Psoas muscle (tissue), 8 donors: ENCODE results near the gene FAM200A. TPM values are rescaled to one million over a fixed set of nuclear protein-coding genes. Genes with fewer than 3 reads are reported as not detected.

Experiments
- ATAC-seq, 4 donors: fragments of 200-7000 bp; cut with Tn5 transposase; one replicate each; pipeline ENCODE4 v1.9.1; 2020; ENCODE audit warnings: moderate library complexity in 3 of 4, mild to moderate bottlenecking in 2 of 4
- DNase-seq, 2 donors: peaks; one replicate each; pipeline ENCODE4 v3.0.0-alpha.2; 2020
- H3K27ac ChIP-seq: fragments of 200-600 bp; one replicate; pipeline ENCODE4 v1.8.0; 2022
- H3K27me3 ChIP-seq, 3 donors: fragments of 200-600 bp in 1 of 3; one replicate each; pipeline versions ENCODE4 v1.6.1 to v1.8.0; 2013 to 2022; ENCODE audit warnings: low read length in 2 of 3, mild to moderate bottlenecking in 2 of 3, moderate library complexity in 1 of 3; ENCODE audit not compliant: insufficient read depth in 3 of 3
- H3K36me3 ChIP-seq, 2 donors: fragments of 200-600 bp in 1 of 2; one replicate each; pipeline versions ENCODE4 v1.6.1 to v1.8.0; 2013 to 2022; ENCODE audit warnings: low read depth in 1 of 2, mild to moderate bottlenecking in 1 of 2, moderate library complexity in 1 of 2; ENCODE audit not compliant: insufficient read depth in 1 of 2
- H3K4me1 ChIP-seq: fragments of 200-600 bp; one replicate; pipeline ENCODE4 v1.8.0; 2022
- H3K4me3 ChIP-seq: fragments of 200-600 bp; one replicate; pipeline ENCODE4 v1.8.0; 2022; ENCODE audit warnings: mild to moderate bottlenecking
- H3K9me3 ChIP-seq: fragments of 200-600 bp; one replicate; pipeline ENCODE4 v1.8.0; 2022
- CTCF ChIP-seq: fragments of 200-600 bp; IDR thresholded peaks from one replicate; pipeline ENCODE4 v1.8.0; 2022; ENCODE audit warnings: antibody characterized with exemption
- WGBS, 3 donors: extraction: QIAGEN DNeasy Blood & Tissue Kit; methylation state at CpG; one replicate each; pipeline versions ENCODE4 v1.1.6 to v1.1.7; 2013; 5-methylcytosine and 5-hydroxymethylcytosine counted together
- intact Hi-C, 2 donors: fragments of 100-400 bp; cut with DNase I; formaldehyde crosslinking; loops; one replicate each; pipeline versions ENCODE4 v1.11.0 to v1.14.2; 2022
- polyA plus RNA-seq, 3 donors: library from polyadenylated mRNA; stranded (reverse); fragments of 200-250 nt; gene quantifications; one replicate each; pipeline ENCODE4 v1.2.3, GENCODE V29; 2013
- total RNA-seq, 4 donors: library from RNA; stranded (reverse); fragmentation: NEBNext Ultra II Directional in 2 of 4; extraction: Animal tissue kit (Norgen Biotek cat#: 25700) in 2 of 4; gene quantifications; one replicate each; pipeline versions ENCODE4 v1.2.1 to v1.2.4, GENCODE V29; 2021 to 2023
- donor health status: healthy with polysubstance abuse.
- donor health status: DM: no; HTN: no; CAD: no; lungs with moderate emphysema.
- donor health status: Bipolar disorder and iron deficiency.
- donor health status: healthy.
- donor health status: DM: yes; HTN: yes; CAD: no.
- donor health status: DM: no; HTN: no; CAD: no.
- donor health status: DM: no; HTN: no; CAD: no.
- donor health status: DM: yes; HTN: yes; CAD: no.

FAM200A gene
- total and polyA plus RNA-seq, 7 donors = 2.9 to 12.4 (median 4.6) TPM

GRCh38 chr7:99560834-99561736 is 9.2 kb upstream of the FAM200A start:
- Histone ChIP-seq H3K4me1 (peaks cover 58% of the 10 kb centered on the region), H3K9me3 (no peaks in the 10 kb centered on the region), H3K36me3 (peaks cover 21 to 73% of the 10 kb centered on the region in 2 donors), H3K4me3 (peak overlapping the region; percentile 78), H3K27me3 (no peaks in the 10 kb centered on the region), H3K27ac (peak overlapping the region; percentile 95)
- intact Hi-C loops = no loop called here
- ATAC-seq (no peak), DNase-seq (no peak)
- TF ChIP-seq CTCF = no peak
- WGBS, 3 donors = 86 to 96% (median 89%) methylated on average over 7 of the region's 7 CpGs

- peaks cover 21 to 70% of the 10 kb centered on the region in 2 donors for H3K36me3 ChIP-seq
These were observed 7.4 kb upstream of the FAM200A start for GRCh38 chr7:99559175-99559915.

GRCh38 chr7:99558306-99559174 is 6.6 kb upstream of the FAM200A start, which contains the start of gene ZNF655:
ZNF655 (plus strand) TSS chr7:99558642; CDS start chr7:99560560, 1,918 bp downstream.
- Histone ChIP-seq H3K4me3 (peak within 1 kb of the TSS; percentile 78), H3K27me3 (no peaks in the 10 kb centered on the region), H3K9me3 (no peaks in the 10 kb centered on the region), H3K36me3 (peaks cover 16 to 70% of the 10 kb centered on the region in 2 donors), H3K4me1 (peaks cover 55% of the 10 kb centered on the region), H3K27ac (peak within 1 kb of the TSS; percentile 95)
- WGBS, 3 donors = 0% methylated on average over 65 to 73 of the region's 73 CpGs
- intact Hi-C loops = loop anchor here in 1 of 2 donors (2.0 kb wide), 1 partner anchor 54 kb away; the partner anchor contains the start of gene ZKSCAN5
- DNase-seq = peak; percentile 94 to 96
- peak; percentile 92 to 96 (median 95) for ATAC-seq
- TF ChIP-seq CTCF = no peak

More at GRCh38 chr7:99559175-99559915, 7.4 kb upstream of the FAM200A start:
- ATAC-seq (no peak), DNase-seq (no peak)
- Histone ChIP-seq H3K4me3 (peak overlapping the region; percentile 78), H3K27ac (peak overlapping the region; percentile 95), H3K27me3 (no peaks in the 10 kb centered on the region), H3K4me1 (peaks cover 60% of the 10 kb centered on the region), H3K9me3 (no peaks in the 10 kb centered on the region)
- intact Hi-C loops = loop anchor here in 1 of 2 donors (2.0 kb wide), 1 partner anchor 55 kb away; the partner anchor contains the start of gene ZKSCAN5
- no peak for TF ChIP-seq CTCF
- 18 to 22% (median 20%) methylated on average over 31 of the region's 31 CpGs for WGBS, 3 donors

- DNase-seq = no peak
- Histone ChIP-seq H3K27me3 (no peaks in the 10 kb centered on the region), H3K9me3 (no peaks in the 10 kb centered on the region), H3K27ac (peak overlapping the region; percentile 95), H3K36me3 (peaks cover 16 to 68% of the 10 kb centered on the region in 2 donors), H3K4me1 (peaks cover 49% of the 10 kb centered on the region), H3K4me3 (peak overlapping the region; percentile 78)
- intact Hi-C loops = loop anchor here in 1 of 2 donors (2.0 kb wide), 1 partner anchor 53 kb away; the partner anchor contains the start of gene ZKSCAN5
- 1 to 3% (median 1%) methylated on average over 17 of the region's 17 CpGs for WGBS, 3 donors
- ATAC-seq = peak in 2 of 4 donors; percentile 0 to 70
- TF ChIP-seq CTCF = no peak
These were observed 6.0 kb upstream of the FAM200A start for GRCh38 chr7:99557940-99558305.
